Adrenal gland (tissue), 5 donors: ENCODE results near the gene ZSCAN12.
"Not testable (repeated sequence)": the region's sequence is repeated elsewhere in the genome, so short reads cannot be mapped to it uniquely, and the experiment has no call there.

Source experiments
- CTCF ChIP-seq, 6 experiments: fragments of 450-650 bp in 4 of 6; fragments of 200-600 bp in 2 of 6; sonication (generic) in 1 of 6; IDR thresholded peaks; 1 replicate in 5 of 6; 2 replicates in 1 of 6; pipeline versions ENCODE4 v1.5.1 to v1.8.0; 2016 to 2021; ENCODE audit warnings: antibody characterized with exemption in 6 of 6, mild to moderate bottlenecking in 2 of 6, moderate library complexity in 1 of 6
- POLR2A ChIP-seq, 2 donors: fragments of 450-650 bp; IDR thresholded peaks; one replicate each; pipeline ENCODE4 v1.6.1; 2017; ENCODE audit warnings: antibody characterized with exemption in 2 of 2, mild to moderate bottlenecking in 2 of 2, moderate library complexity in 1 of 2
- donor health status: DM: no; HTN: no; CAD: no.

GRCh38 chr6:28365590-28365989, 34.0 kb downstream of the ZSCAN12 start:
- not testable (repeated sequence) for TF ChIP-seq CTCF, POLR2A (IDR thresholded peaks at IDR 0.05)
